MM.1S (cell line): ENCODE data around the gene MYO1E.

Experiments
- DNase-seq: peaks from one replicate; pipeline ENCODE4 v3.0.0-alpha.2; 2015
- H2AFZ ChIP-seq: fragments of 300-600 bp; sonication (generic); 2 replicates; pipeline ENCODE4 v1.6.0; 2016; ENCODE audit warnings: antibody characterized with exemption, low read length
- H3F3A ChIP-seq: fragments of 300-600 bp; sonication (generic); 2 replicates; pipeline ENCODE4 v1.6.1; 2016; ENCODE audit warnings: mild to moderate bottlenecking, antibody characterized with exemption, low read length, moderate library complexity, mixed read lengths; ENCODE audit not compliant: insufficient read depth
- H3K27ac ChIP-seq: fragments of 300-600 bp; sonication (generic); 2 replicates; pipeline ENCODE4 v1.5.1; 2016; ENCODE audit warnings: mild to moderate bottlenecking, low read length
- H3K27me3 ChIP-seq: fragments of 300-600 bp; sonication (generic); replicated peaks from 2 replicates; pipeline ENCODE4 v1.6.0; 2016; ENCODE audit warnings: low read length; ENCODE audit not compliant: insufficient read depth
- H3K36me3 ChIP-seq: fragments of 300-600 bp; sonication (generic); replicated peaks from 2 replicates; pipeline ENCODE4 v1.6.1; 2016; ENCODE audit warnings: mild to moderate bottlenecking, low read length, mixed read lengths; ENCODE audit not compliant: insufficient read depth
- H3K4me1 ChIP-seq: fragments of 300-600 bp; sonication (generic); 2 replicates; pipeline ENCODE4 v1.6.1; 2016; ENCODE audit warnings: low read length, mixed read lengths
- H3K4me2 ChIP-seq: fragments of 300-600 bp; sonication (generic); 2 replicates; pipeline ENCODE4 v1.6.0; 2016; ENCODE audit warnings: low read depth, low read length
- H3K4me3 ChIP-seq: fragments of 300-600 bp; sonication (generic); 2 replicates; pipeline ENCODE4 v1.5.1; 2016; ENCODE audit warnings: low read length, mixed read lengths
- H3K79me2 ChIP-seq: fragments of 300-600 bp; sonication (generic); 2 replicates; pipeline ENCODE4 v1.6.1; 2016; ENCODE audit warnings: mixed run types, low read length, mixed read lengths
- H3K9ac ChIP-seq: fragments of 300-600 bp; sonication (generic); 2 replicates; pipeline ENCODE4 v1.6.1; 2016; ENCODE audit warnings: low read length, mixed read lengths
- H3K9me2 ChIP-seq: fragments of 300-600 bp; sonication (generic); replicated peaks from 2 replicates; pipeline ENCODE4 v1.6.1; 2016; ENCODE audit warnings: mild to moderate bottlenecking, low read length, mixed read lengths; ENCODE audit not compliant: insufficient read depth
- H3K9me3 ChIP-seq: fragments of 300-600 bp; sonication (generic); replicated peaks from 2 replicates; pipeline ENCODE4 v1.6.1; 2016; ENCODE audit warnings: mild to moderate bottlenecking, low read length, mixed read lengths; ENCODE audit not compliant: insufficient read depth
- H4K20me1 ChIP-seq: fragments of 300-600 bp; sonication (generic); 2 replicates; pipeline ENCODE4 v1.6.1; 2016; ENCODE audit warnings: mild to moderate bottlenecking, low read length, moderate library complexity, mixed read lengths; ENCODE audit not compliant: insufficient read depth
- EZH2 ChIP-seq: fragments of 300-600 bp; sonication (generic); optimal IDR thresholded peaks from 2 replicates; pipeline ENCODE3; 2017; ENCODE audit warnings: low read depth, mild to moderate bottlenecking, antibody characterized with exemption, low read length, mixed read lengths
- EZH2phosphoT487 ChIP-seq: fragments of 300-600 bp; sonication (generic); IDR thresholded peaks from 2 replicates; pipeline ENCODE4 v1.6.1; 2018; ENCODE audit warnings: antibody characterized with exemption, low read length
- TF ChIP-seq, protein P1 (sequence below): fragments of 300-600 bp; sonication (generic); IDR thresholded peaks from 2 replicates; pipeline ENCODE4 v1.5.1; 2016; ENCODE audit warnings: antibody characterized with exemption, low read length, mixed read lengths

The MYO1E gene

DNA sequence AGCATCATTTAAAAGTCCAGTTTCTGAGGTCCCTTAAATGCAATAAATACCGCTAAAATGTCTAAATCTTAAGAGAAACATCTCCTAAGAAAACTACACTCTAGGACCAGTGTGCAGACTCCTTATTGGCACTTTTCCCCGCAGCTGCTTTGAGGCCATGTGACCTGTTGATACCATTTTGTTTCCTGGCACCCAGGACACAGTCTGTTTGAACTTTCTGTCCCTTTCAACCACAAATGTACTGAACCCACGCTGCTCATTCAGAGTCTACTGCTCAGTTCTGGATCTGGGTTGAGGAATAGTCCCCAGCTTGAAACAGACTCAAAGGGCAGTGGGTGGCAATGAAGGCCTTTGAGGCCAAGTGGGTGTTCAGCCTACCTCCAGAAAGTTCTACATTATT is 148.9 kb downstream of the MYO1E start:
- Histone ChIP-seq H3F3A (no peaks in the 10 kb centered on the region), H3K9me3 (no peaks in the 10 kb centered on the region), H3K27ac (no peak overlapping the region), H3K4me1 (peaks cover 24% of the 10 kb centered on the region), H3K27me3 (no peaks in the 10 kb centered on the region), H2AFZ (no peak overlapping the region), H3K36me3 (no peaks in the 10 kb centered on the region), H4K20me1 (no peaks in the 10 kb centered on the region), H3K9me2 (no peaks in the 10 kb centered on the region), H3K4me2 (no peak overlapping the region), H3K9ac (no peak overlapping the region), H3K4me3 (no peak overlapping the region), H3K79me2 (no peaks in the 10 kb centered on the region)
- TF ChIP-seq EZH2 (no peak), EZH2phosphoT487 (no peak)
- TF ChIP-seq, protein P1, sequence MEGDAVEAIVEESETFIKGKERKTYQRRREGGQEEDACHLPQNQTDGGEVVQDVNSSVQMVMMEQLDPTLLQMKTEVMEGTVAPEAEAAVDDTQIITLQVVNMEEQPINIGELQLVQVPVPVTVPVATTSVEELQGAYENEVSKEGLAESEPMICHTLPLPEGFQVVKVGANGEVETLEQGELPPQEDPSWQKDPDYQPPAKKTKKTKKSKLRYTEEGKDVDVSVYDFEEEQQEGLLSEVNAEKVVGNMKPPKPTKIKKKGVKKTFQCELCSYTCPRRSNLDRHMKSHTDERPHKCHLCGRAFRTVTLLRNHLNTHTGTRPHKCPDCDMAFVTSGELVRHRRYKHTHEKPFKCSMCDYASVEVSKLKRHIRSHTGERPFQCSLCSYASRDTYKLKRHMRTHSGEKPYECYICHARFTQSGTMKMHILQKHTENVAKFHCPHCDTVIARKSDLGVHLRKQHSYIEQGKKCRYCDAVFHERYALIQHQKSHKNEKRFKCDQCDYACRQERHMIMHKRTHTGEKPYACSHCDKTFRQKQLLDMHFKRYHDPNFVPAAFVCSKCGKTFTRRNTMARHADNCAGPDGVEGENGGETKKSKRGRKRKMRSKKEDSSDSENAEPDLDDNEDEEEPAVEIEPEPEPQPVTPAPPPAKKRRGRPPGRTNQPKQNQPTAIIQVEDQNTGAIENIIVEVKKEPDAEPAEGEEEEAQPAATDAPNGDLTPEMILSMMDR = no peak
- DNase-seq = no peak

DNA sequence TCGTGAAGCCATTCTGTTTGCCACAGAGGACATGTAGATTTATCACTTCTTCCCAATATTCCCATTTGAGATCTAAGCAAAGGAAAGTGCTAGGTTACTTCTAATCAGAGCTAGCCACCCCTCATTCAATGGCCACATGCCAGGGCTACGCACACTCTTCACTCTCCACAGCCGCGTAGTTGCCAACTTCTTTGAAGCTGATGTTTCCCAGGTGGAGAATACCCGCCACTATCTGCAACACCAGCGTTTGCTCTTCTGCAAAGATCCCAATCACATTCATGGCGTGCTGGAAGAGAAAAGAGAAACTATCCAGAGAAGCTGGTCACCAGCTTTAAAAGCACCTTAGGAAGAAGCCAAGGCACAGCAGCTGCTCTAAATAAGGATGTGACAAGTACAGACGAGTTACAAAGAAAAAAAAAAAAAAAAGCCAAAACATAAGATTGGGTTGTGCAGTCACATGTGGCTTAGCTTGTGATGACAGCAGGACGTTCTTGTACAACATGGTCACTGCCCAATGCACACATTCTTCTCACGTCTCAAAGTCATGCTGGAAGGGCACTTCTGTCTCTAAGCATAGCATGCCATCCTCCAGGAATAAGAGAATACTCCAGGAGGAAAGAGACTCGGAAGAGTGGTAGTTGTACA is 149.6 kb downstream of the MYO1E start:
- Histone ChIP-seq H3K9me2 (no peaks in the 10 kb centered on the region), H3K4me3 (no peak overlapping the region), H3K9ac (no peak overlapping the region), H3K79me2 (no peaks in the 10 kb centered on the region), H3K9me3 (no peaks in the 10 kb centered on the region), H4K20me1 (no peaks in the 10 kb centered on the region), H3F3A (no peaks in the 10 kb centered on the region), H3K27me3 (no peaks in the 10 kb centered on the region), H3K27ac (no peak overlapping the region), H3K36me3 (no peaks in the 10 kb centered on the region), H3K4me1 (peaks cover 24% of the 10 kb centered on the region), H3K4me2 (no peak overlapping the region), H2AFZ (no peak overlapping the region)
- no peak for TF ChIP-seq EZH2
- no peak for DNase-seq

DNA sequence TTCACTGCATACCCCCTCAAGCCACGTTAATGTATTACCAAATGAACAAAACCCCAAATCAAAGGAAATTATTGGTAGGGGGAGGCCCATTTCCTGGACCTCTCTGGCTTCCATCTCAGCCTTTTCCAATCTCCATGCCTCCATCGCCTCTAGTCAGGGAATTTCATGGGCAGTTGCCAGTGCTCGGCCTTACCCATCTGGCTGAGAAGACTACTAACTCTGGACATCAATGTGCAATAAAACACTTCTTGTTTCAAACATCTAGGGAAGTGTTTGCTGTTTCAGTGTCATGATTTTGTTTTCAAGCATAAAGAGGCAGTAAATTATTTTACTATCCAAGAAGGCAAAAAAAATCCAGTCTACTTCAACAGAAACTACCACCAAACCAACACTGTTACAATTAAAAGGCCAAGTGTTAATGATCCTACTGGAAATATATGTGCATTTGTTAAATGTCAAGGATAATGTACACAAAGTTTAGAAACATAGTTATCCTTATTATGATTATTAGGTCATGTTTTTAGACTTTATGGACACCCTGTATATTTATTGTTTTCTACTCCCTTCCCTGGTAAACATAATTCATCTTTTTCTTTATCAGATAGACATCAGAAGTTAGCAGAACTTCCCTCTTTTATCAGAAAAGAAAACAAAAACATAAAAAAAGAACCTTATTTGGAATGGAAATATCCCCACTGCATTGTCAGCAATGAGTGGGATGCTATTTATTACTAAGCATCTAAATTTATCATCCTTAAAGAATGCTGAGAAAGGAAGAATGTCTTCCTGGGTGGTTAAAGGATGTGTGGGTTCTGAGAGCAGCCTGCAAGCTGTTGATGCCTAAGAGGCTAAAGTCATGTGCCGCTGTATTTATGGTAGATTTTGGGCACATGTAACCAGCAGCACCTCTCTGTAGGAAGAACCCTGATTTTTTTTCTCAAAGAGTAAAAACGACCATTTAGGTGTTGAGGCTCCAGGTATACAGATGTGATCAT is 150.9 kb downstream of the MYO1E start:
- no peak overlapping the region for H2AFZ ChIP-seq
- peak overlapping the region; percentile 33 for H3K4me2 ChIP-seq
- H3K9ac ChIP-seq = no peak overlapping the region
- no peaks in the 10 kb centered on the region for H3F3A ChIP-seq
- no peaks in the 10 kb centered on the region for H3K9me2 ChIP-seq
- H3K4me1 ChIP-seq = peaks cover 24% of the 10 kb centered on the region
- no peaks in the 10 kb centered on the region for H3K79me2 ChIP-seq
- H3K4me3 ChIP-seq = no peak overlapping the region
- no peak overlapping the region; the same call in 1 of the 2 replicates for H3K27ac ChIP-seq
- no peak for DNase-seq
- TF ChIP-seq, protein P1 = no peak
- TF ChIP-seq EZH2phosphoT487 (no peak), EZH2 (no peak)
- no peaks in the 10 kb centered on the region for H3K36me3 ChIP-seq
- no peaks in the 10 kb centered on the region for H3K9me3 ChIP-seq
- H3K27me3 ChIP-seq = no peaks in the 10 kb centered on the region
- H4K20me1 ChIP-seq = no peaks in the 10 kb centered on the region
